Measurements from ENCODE around the gene KRTAP15-1.

GRCh38 chr21:30463713-30464112 is 23.6 kb downstream of the KRTAP15-1 start:
- peak; percentile 79 for TF ChIP-seq CTCF (conservative IDR thresholded peaks at IDR 0.05)
- no peak for TF ChIP-seq ZFX (IDR thresholded peaks at IDR 0.05)
